ENCODE measurements around the gene LDLRAD4.

Gene LDLRAD4

GRCh38 chr18:13516855-13517254 lies 298.3 kb downstream of the LDLRAD4 start:
- Histone ChIP-seq H3K36me3 (ENCODE audit: control insufficient read depth, insufficient read depth, low read length) (no peaks in the 10 kb centered on the region), H3K27ac (ENCODE audit: low read depth, low read length) (no peak overlapping the region), H3K4me3 (ENCODE audit: low read depth, low read length) (no peak overlapping the region), H3K9me3 (ENCODE audit: control insufficient read depth, insufficient read depth, low read depth, low read length) (no peaks in the 10 kb centered on the region), H3K27me3 (ENCODE audit: control insufficient read depth, insufficient read depth, low read length) (no peaks in the 10 kb centered on the region), H3K4me1 (ENCODE audit: control insufficient read depth, insufficient read depth, low read length) (peaks cover 7% of the 10 kb centered on the region), H3K9ac (ENCODE audit: low read length) (no peak overlapping the region)

GRCh38 chr18:13517369-13517768 lies 298.8 kb downstream of the LDLRAD4 start:
- no peak overlapping the region for H3K9ac ChIP-seq (ENCODE audit: low read length)
- H3K27ac ChIP-seq (ENCODE audit: low read depth, low read length) = no peak overlapping the region
- no peaks in the 10 kb centered on the region for H3K27me3 ChIP-seq (ENCODE audit: control insufficient read depth, insufficient read depth, low read length)
- no peaks in the 10 kb centered on the region for H3K36me3 ChIP-seq (ENCODE audit: control insufficient read depth, insufficient read depth, low read length)
- H3K9me3 ChIP-seq (ENCODE audit: control insufficient read depth, insufficient read depth, low read depth, low read length) = no peaks in the 10 kb centered on the region
- H3K4me3 ChIP-seq (ENCODE audit: low read depth, low read length) = no peak overlapping the region
- H3K4me1 ChIP-seq (ENCODE audit: control insufficient read depth, insufficient read depth, low read length) = peaks cover 7% of the 10 kb centered on the region

- H3K9ac ChIP-seq (ENCODE audit: low read length) = no peak overlapping the region
- H3K27me3 ChIP-seq (ENCODE audit: control insufficient read depth, insufficient read depth, low read length) = no peaks in the 10 kb centered on the region
- 0 out of 2 replicates have a peak, but pooled peaks cover 2% of the 10 kb centered on the region for H3K4me1 ChIP-seq (ENCODE audit: control insufficient read depth, insufficient read depth, low read length)
These were observed 299.8 kb downstream of the LDLRAD4 start for GRCh38 chr18:13518382-13518781.

GRCh38 chr18:13520306-13520705 lies 301.7 kb downstream of the LDLRAD4 start:
- no peaks in the 10 kb centered on the region for H3K9me3 ChIP-seq (ENCODE audit: control insufficient read depth, insufficient read depth, low read depth, low read length)
- H3K9ac ChIP-seq (ENCODE audit: low read length) = no peak overlapping the region
- H3K27me3 ChIP-seq (ENCODE audit: control insufficient read depth, insufficient read depth, low read length) = no peaks in the 10 kb centered on the region
- no peaks in the 10 kb centered on the region for H3K36me3 ChIP-seq (ENCODE audit: control insufficient read depth, insufficient read depth, low read length)
- no peaks in the 10 kb centered on the region for H3K4me1 ChIP-seq (ENCODE audit: control insufficient read depth, insufficient read depth, low read length)
- H3K27ac ChIP-seq (ENCODE audit: low read depth, low read length) = no peak overlapping the region
- no peak overlapping the region for H3K4me3 ChIP-seq (ENCODE audit: low read depth, low read length)

More at GRCh38 chr18:13518382-13518781, 299.8 kb downstream of the LDLRAD4 start:
- H3K27ac ChIP-seq (ENCODE audit: low read depth, low read length) = no peak overlapping the region
- no peaks in the 10 kb centered on the region for H3K36me3 ChIP-seq (ENCODE audit: control insufficient read depth, insufficient read depth, low read length)
- H3K9me3 ChIP-seq (ENCODE audit: control insufficient read depth, insufficient read depth, low read depth, low read length) = no peaks in the 10 kb centered on the region
- no peak overlapping the region for H3K4me3 ChIP-seq (ENCODE audit: low read depth, low read length)

GRCh38 chr18:13520741-13521140 lies 302.2 kb downstream of the LDLRAD4 start:
- H3K36me3 ChIP-seq (ENCODE audit: control insufficient read depth, insufficient read depth, low read length) = no peaks in the 10 kb centered on the region
- H3K27ac ChIP-seq (ENCODE audit: low read depth, low read length) = no peak overlapping the region
- no peaks in the 10 kb centered on the region for H3K4me1 ChIP-seq (ENCODE audit: control insufficient read depth, insufficient read depth, low read length)
- no peak overlapping the region for H3K9ac ChIP-seq (ENCODE audit: low read length)
- no peak overlapping the region for H3K4me3 ChIP-seq (ENCODE audit: low read depth, low read length)
- no peaks in the 10 kb centered on the region for H3K27me3 ChIP-seq (ENCODE audit: control insufficient read depth, insufficient read depth, low read length)
- H3K9me3 ChIP-seq (ENCODE audit: control insufficient read depth, insufficient read depth, low read depth, low read length) = no peaks in the 10 kb centered on the region

GRCh38 chr18:13521418-13521817 lies 302.9 kb downstream of the LDLRAD4 start:
- no peaks in the 10 kb centered on the region for H3K4me1 ChIP-seq (ENCODE audit: control insufficient read depth, insufficient read depth, low read length)
- no peak overlapping the region for H3K9ac ChIP-seq (ENCODE audit: low read length)
- H3K4me3 ChIP-seq (ENCODE audit: low read depth, low read length) = no peak overlapping the region
- H3K36me3 ChIP-seq (ENCODE audit: control insufficient read depth, insufficient read depth, low read length) = no peaks in the 10 kb centered on the region
- H3K9me3 ChIP-seq (ENCODE audit: control insufficient read depth, insufficient read depth, low read depth, low read length) = no peaks in the 10 kb centered on the region
- no peaks in the 10 kb centered on the region for H3K27me3 ChIP-seq (ENCODE audit: control insufficient read depth, insufficient read depth, low read length)
- no peak overlapping the region for H3K27ac ChIP-seq (ENCODE audit: low read depth, low read length)

- Histone ChIP-seq H3K9ac (ENCODE audit: low read length) (no peak overlapping the region), H3K36me3 (ENCODE audit: control insufficient read depth, insufficient read depth, low read length) (no peaks in the 10 kb centered on the region), H3K4me1 (ENCODE audit: control insufficient read depth, insufficient read depth, low read length) (no peaks in the 10 kb centered on the region), H3K4me3 (ENCODE audit: low read depth, low read length) (no peak overlapping the region), H3K9me3 (ENCODE audit: control insufficient read depth, insufficient read depth, low read depth, low read length) (no peaks in the 10 kb centered on the region), H3K27ac (ENCODE audit: low read depth, low read length) (no peak overlapping the region), H3K27me3 (ENCODE audit: control insufficient read depth, insufficient read depth, low read length) (no peaks in the 10 kb centered on the region)
These were observed 303.7 kb downstream of the LDLRAD4 start for GRCh38 chr18:13522256-13522655.

GRCh38 chr18:13522861-13523660 lies 304.5 kb downstream of the LDLRAD4 start:
- H3K9me3 ChIP-seq (ENCODE audit: control insufficient read depth, insufficient read depth, low read depth, low read length) = no peaks in the 10 kb centered on the region
- no peaks in the 10 kb centered on the region for H3K36me3 ChIP-seq (ENCODE audit: control insufficient read depth, insufficient read depth, low read length)
- no peak overlapping the region for H3K27ac ChIP-seq (ENCODE audit: low read depth, low read length)
- no peaks in the 10 kb centered on the region for H3K27me3 ChIP-seq (ENCODE audit: control insufficient read depth, insufficient read depth, low read length)
- no peak overlapping the region for H3K9ac ChIP-seq (ENCODE audit: low read length)
- no peaks in the 10 kb centered on the region for H3K4me1 ChIP-seq (ENCODE audit: control insufficient read depth, insufficient read depth, low read length)
- H3K4me3 ChIP-seq (ENCODE audit: low read depth, low read length) = no peak overlapping the region

GRCh38 chr18:13524054-13524453 lies 305.5 kb downstream of the LDLRAD4 start:
- Histone ChIP-seq H3K4me3 (ENCODE audit: low read depth, low read length) (no peak overlapping the region), H3K9ac (ENCODE audit: low read length) (no peak overlapping the region), H3K9me3 (ENCODE audit: control insufficient read depth, insufficient read depth, low read depth, low read length) (no peaks in the 10 kb centered on the region), H3K27ac (ENCODE audit: low read depth, low read length) (no peak overlapping the region), H3K27me3 (ENCODE audit: control insufficient read depth, insufficient read depth, low read length) (no peaks in the 10 kb centered on the region), H3K36me3 (ENCODE audit: control insufficient read depth, insufficient read depth, low read length) (no peaks in the 10 kb centered on the region), H3K4me1 (ENCODE audit: control insufficient read depth, insufficient read depth, low read length) (no peaks in the 10 kb centered on the region)

- no peaks in the 10 kb centered on the region for H3K27me3 ChIP-seq (ENCODE audit: control insufficient read depth, insufficient read depth, low read length)
- no peak overlapping the region for H3K4me3 ChIP-seq (ENCODE audit: low read depth, low read length)
- no peaks in the 10 kb centered on the region for H3K9me3 ChIP-seq (ENCODE audit: control insufficient read depth, insufficient read depth, low read depth, low read length)
- H3K4me1 ChIP-seq (ENCODE audit: control insufficient read depth, insufficient read depth, low read length) = no peaks in the 10 kb centered on the region
- H3K36me3 ChIP-seq (ENCODE audit: control insufficient read depth, insufficient read depth, low read length) = no peaks in the 10 kb centered on the region
- H3K9ac ChIP-seq (ENCODE audit: low read length) = no peak overlapping the region
- H3K27ac ChIP-seq (ENCODE audit: low read depth, low read length) = no peak overlapping the region
These were observed 306.3 kb downstream of the LDLRAD4 start for GRCh38 chr18:13524811-13525210.

GRCh38 chr18:13525381-13526029 lies 306.9 kb downstream of the LDLRAD4 start:
- no peak overlapping the region for H3K9ac ChIP-seq (ENCODE audit: low read length)
- no peaks in the 10 kb centered on the region for H3K9me3 ChIP-seq (ENCODE audit: control insufficient read depth, insufficient read depth, low read depth, low read length)
- H3K36me3 ChIP-seq (ENCODE audit: control insufficient read depth, insufficient read depth, low read length) = no peaks in the 10 kb centered on the region
- no peaks in the 10 kb centered on the region for H3K27me3 ChIP-seq (ENCODE audit: control insufficient read depth, insufficient read depth, low read length)
- no peaks in the 10 kb centered on the region for H3K4me1 ChIP-seq (ENCODE audit: control insufficient read depth, insufficient read depth, low read length)
- H3K27ac ChIP-seq (ENCODE audit: low read depth, low read length) = no peak overlapping the region
- no peak overlapping the region for H3K4me3 ChIP-seq (ENCODE audit: low read depth, low read length)

Measured in HUES6 (cell line).